ENCODE results near the gene SCRN2.

DNA sequence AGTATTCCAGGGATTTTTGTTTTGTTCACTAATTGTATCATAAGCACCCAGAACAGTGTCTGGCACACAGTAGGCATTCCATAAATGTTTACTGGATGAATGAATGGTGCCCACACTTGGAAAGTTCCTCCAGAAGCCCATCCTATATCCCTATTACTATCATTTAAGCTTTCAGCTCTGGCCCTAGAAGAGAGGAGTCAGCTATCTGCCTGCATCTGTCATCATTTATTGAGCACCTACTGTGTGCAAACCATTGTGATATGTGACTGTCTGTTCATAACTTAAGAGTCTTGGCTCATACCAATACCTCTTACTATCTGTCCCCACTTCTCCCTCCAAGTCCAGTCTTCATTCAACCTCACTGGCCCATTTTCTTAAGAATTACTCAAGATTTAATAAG is 30.0 kb upstream of the SCRN2 start:
- TF ChIP-seq, protein P1, sequence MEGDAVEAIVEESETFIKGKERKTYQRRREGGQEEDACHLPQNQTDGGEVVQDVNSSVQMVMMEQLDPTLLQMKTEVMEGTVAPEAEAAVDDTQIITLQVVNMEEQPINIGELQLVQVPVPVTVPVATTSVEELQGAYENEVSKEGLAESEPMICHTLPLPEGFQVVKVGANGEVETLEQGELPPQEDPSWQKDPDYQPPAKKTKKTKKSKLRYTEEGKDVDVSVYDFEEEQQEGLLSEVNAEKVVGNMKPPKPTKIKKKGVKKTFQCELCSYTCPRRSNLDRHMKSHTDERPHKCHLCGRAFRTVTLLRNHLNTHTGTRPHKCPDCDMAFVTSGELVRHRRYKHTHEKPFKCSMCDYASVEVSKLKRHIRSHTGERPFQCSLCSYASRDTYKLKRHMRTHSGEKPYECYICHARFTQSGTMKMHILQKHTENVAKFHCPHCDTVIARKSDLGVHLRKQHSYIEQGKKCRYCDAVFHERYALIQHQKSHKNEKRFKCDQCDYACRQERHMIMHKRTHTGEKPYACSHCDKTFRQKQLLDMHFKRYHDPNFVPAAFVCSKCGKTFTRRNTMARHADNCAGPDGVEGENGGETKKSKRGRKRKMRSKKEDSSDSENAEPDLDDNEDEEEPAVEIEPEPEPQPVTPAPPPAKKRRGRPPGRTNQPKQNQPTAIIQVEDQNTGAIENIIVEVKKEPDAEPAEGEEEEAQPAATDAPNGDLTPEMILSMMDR (IDR thresholded peaks at IDR 0.05; ENCODE audit: insufficient read depth, low read length), result no peak
- TF ChIP-seq POLR2AphosphoS5 (IDR thresholded peaks at IDR 0.05; ENCODE audit: low read depth) (no peak), GABPA (IDR thresholded peaks at IDR 0.05; ENCODE audit: low read depth) (no peak), SPI1 (IDR thresholded peaks at IDR 0.05; ENCODE audit: borderline replicate concordance, low read depth) (no peak)
- TF ChIP-seq, protein P2, sequence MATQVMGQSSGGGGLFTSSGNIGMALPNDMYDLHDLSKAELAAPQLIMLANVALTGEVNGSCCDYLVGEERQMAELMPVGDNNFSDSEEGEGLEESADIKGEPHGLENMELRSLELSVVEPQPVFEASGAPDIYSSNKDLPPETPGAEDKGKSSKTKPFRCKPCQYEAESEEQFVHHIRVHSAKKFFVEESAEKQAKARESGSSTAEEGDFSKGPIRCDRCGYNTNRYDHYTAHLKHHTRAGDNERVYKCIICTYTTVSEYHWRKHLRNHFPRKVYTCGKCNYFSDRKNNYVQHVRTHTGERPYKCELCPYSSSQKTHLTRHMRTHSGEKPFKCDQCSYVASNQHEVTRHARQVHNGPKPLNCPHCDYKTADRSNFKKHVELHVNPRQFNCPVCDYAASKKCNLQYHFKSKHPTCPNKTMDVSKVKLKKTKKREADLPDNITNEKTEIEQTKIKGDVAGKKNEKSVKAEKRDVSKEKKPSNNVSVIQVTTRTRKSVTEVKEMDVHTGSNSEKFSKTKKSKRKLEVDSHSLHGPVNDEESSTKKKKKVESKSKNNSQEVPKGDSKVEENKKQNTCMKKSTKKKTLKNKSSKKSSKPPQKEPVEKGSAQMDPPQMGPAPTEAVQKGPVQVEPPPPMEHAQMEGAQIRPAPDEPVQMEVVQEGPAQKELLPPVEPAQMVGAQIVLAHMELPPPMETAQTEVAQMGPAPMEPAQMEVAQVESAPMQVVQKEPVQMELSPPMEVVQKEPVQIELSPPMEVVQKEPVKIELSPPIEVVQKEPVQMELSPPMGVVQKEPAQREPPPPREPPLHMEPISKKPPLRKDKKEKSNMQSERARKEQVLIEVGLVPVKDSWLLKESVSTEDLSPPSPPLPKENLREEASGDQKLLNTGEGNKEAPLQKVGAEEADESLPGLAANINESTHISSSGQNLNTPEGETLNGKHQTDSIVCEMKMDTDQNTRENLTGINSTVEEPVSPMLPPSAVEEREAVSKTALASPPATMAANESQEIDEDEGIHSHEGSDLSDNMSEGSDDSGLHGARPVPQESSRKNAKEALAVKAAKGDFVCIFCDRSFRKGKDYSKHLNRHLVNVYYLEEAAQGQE (IDR thresholded peaks at IDR 0.05; ENCODE audit: insufficient replicate concordance, low read depth), result no peak

All from HL-60 (cell line).